ENCODE data around the gene MTHFD2L.

DNA sequence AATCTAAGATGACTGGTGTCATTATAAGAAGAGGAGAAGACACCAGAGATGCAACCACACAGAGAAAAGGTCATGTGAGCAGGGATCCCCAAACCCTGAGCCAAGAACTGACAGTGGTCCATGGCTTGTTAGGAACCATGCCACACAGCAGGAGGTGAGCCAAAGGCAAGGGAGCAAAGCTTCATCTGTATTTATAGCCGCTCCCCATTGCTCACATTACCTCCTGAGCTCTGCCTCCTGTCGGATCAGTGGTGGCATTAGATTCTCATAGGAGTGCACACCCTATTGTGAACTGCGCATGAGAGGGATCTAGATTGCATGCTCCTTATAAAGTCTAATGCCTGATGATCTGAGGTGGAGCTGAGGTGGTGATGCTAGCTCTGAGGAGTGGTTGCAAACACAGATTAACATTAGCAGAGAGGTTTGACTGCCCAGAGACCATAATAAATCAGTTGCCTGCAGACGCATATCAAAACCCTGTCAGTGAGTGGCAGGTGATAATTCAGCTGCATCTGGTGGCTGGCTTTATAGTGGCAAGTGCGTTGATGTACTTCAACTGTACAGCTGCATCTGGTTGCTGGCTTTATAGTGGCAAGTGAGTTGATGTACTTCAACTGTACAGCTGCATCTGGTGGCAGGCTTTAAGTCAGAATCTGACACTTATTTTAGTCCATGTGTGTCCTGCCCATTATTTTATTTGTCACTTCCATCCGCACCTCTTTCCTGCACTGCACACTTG is 39.1 kb upstream of the MTHFD2L start:
- TF ChIP-seq RAD21 (IDR thresholded peaks at IDR 0.05; ENCODE audit: low read depth) (no peak), CEBPB (IDR thresholded peaks at IDR 0.05) (no peak), EP300 (IDR thresholded peaks at IDR 0.05; ENCODE audit: borderline replicate concordance) (no peak), YY1 (IDR thresholded peaks at IDR 0.05; ENCODE audit: low read depth) (no peak), CREB1 (IDR thresholded peaks at IDR 0.05; ENCODE audit: low read depth) (no peak), EGR1 (IDR thresholded peaks at IDR 0.05) (no peak), TEAD4 (IDR thresholded peaks at IDR 0.05) (no peak), FOXM1 (IDR thresholded peaks at IDR 0.05; ENCODE audit: borderline replicate concordance, low read depth) (no peak)
- TF ChIP-seq, protein P1, sequence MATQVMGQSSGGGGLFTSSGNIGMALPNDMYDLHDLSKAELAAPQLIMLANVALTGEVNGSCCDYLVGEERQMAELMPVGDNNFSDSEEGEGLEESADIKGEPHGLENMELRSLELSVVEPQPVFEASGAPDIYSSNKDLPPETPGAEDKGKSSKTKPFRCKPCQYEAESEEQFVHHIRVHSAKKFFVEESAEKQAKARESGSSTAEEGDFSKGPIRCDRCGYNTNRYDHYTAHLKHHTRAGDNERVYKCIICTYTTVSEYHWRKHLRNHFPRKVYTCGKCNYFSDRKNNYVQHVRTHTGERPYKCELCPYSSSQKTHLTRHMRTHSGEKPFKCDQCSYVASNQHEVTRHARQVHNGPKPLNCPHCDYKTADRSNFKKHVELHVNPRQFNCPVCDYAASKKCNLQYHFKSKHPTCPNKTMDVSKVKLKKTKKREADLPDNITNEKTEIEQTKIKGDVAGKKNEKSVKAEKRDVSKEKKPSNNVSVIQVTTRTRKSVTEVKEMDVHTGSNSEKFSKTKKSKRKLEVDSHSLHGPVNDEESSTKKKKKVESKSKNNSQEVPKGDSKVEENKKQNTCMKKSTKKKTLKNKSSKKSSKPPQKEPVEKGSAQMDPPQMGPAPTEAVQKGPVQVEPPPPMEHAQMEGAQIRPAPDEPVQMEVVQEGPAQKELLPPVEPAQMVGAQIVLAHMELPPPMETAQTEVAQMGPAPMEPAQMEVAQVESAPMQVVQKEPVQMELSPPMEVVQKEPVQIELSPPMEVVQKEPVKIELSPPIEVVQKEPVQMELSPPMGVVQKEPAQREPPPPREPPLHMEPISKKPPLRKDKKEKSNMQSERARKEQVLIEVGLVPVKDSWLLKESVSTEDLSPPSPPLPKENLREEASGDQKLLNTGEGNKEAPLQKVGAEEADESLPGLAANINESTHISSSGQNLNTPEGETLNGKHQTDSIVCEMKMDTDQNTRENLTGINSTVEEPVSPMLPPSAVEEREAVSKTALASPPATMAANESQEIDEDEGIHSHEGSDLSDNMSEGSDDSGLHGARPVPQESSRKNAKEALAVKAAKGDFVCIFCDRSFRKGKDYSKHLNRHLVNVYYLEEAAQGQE (IDR thresholded peaks at IDR 0.05; ENCODE audit: low read depth): no peak
- TF ChIP-seq, protein P2, sequence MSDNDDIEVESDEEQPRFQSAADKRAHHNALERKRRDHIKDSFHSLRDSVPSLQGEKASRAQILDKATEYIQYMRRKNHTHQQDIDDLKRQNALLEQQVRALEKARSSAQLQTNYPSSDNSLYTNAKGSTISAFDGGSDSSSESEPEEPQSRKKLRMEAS (IDR thresholded peaks at IDR 0.05): no peak
- TF ChIP-seq, protein P3, sequence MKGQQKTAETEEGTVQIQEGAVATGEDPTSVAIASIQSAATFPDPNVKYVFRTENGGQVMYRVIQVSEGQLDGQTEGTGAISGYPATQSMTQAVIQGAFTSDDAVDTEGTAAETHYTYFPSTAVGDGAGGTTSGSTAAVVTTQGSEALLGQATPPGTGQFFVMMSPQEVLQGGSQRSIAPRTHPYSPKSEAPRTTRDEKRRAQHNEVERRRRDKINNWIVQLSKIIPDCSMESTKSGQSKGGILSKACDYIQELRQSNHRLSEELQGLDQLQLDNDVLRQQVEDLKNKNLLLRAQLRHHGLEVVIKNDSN (IDR thresholded peaks at IDR 0.05): no peak

Measured in Ishikawa (cell line).